Fibroblast of pulmonary artery (primary cell): ENCODE data around the gene COA8.

Source experiments
- DNase-seq: peaks from one replicate; pipeline ENCODE4 v3.0.0-alpha.2; 2010; ENCODE audit warnings: low read depth
- H3K4me3 ChIP-seq: replicated peaks from 2 replicates; pipeline ENCODE4 v1.5.1; 2011; ENCODE audit warnings: low read depth, mild to moderate bottlenecking, control low read depth, low read length, moderate library complexity
- CTCF ChIP-seq: IDR thresholded peaks from 2 replicates; pipeline ENCODE4 v1.5.1; 2011; ENCODE audit warnings: mild to moderate bottlenecking, control low read depth, low read length, inconsistent platforms; ENCODE audit errors: missing control alignments

The COA8 gene

GRCh38 chr14:103531421-103532215 lies 31.1 kb upstream of the COA8 start:
- no peak overlapping the region for H3K4me3 ChIP-seq
- TF ChIP-seq CTCF, result no peak
- no peak for DNase-seq

- TF ChIP-seq CTCF, result no peak
- no peak for DNase-seq
- no peak overlapping the region for H3K4me3 ChIP-seq
These were observed 30.3 kb upstream of the COA8 start for GRCh38 chr14:103532216-103533136.

GRCh38 chr14:103533137-103533998 lies 29.4 kb upstream of the COA8 start:
- DNase-seq, result no peak
- H3K4me3 ChIP-seq, result no peak overlapping the region
- TF ChIP-seq CTCF, result no peak

- no peak overlapping the region for H3K4me3 ChIP-seq
- TF ChIP-seq CTCF, result no peak
- no peak for DNase-seq
These were observed 28.7 kb upstream of the COA8 start for GRCh38 chr14:103533999-103534575.

GRCh38 chr14:103534576-103535061 lies 28.1 kb upstream of the COA8 start:
- no peak for TF ChIP-seq CTCF
- no peak for DNase-seq
- H3K4me3 ChIP-seq, result no peak overlapping the region
